H1 (cell line): ENCODE results near the gene CCDC88C. TPM values are rescaled to one million over a fixed set of nuclear protein-coding genes. Genes with fewer than 3 reads are reported as not detected.

Source experiments
- CTCF ChIA-PET: fragments of 300-600 bp; sonication (Branson Sonifier 250); formaldehyde crosslinking; loops from one replicate; lab custom pipeline; 2021; ENCODE audit not compliant: partially characterized antibody; lab: Charles Lee
- POLR2A ChIA-PET: fragments of 300-600 bp; sonication (Branson Sonifier 250); formaldehyde crosslinking; loops from one replicate; lab custom pipeline; 2021; ENCODE audit warnings: inconsistent platforms; ENCODE audit not compliant: partially characterized antibody; lab: Charles Lee
- DNase-seq, 2 experiments: peaks; one replicate each; pipeline versions ENCODE4 v3.0.0 to v3.0.0-alpha.2; 2010 to 2022; ENCODE audit warnings: low spot score in 2 of 2, low read depth in 1 of 2, mixed read lengths in 1 of 2
- FAIRE-seq: peaks from 2 replicates; lab custom pipeline; 2011; peaks lifted over from hg19 to GRCh38; lab: Jason Lieb, UNC
- H2AFZ ChIP-seq: 2 replicates; pipeline ENCODE4 v1.8.1; 2012; ENCODE audit warnings: low read length, inconsistent platforms
- H2AK5ac ChIP-seq: 2 replicates; pipeline ENCODE4 v1.6.1; 2013; ENCODE audit warnings: low read depth, low read length
- H2BK120ac ChIP-seq: replicated peaks from 2 replicates; pipeline ENCODE3; 2013; ENCODE audit warnings: low read depth, low read length, inconsistent platforms
- H2BK12ac ChIP-seq: 2 replicates; pipeline ENCODE4 v1.6.1; 2013; ENCODE audit warnings: low read depth, low read length
- H2BK15ac ChIP-seq: 2 replicates; pipeline ENCODE4 v1.6.1; 2013; ENCODE audit warnings: low read length
- H2BK20ac ChIP-seq: 2 replicates; pipeline ENCODE4 v1.6.1; 2013; ENCODE audit warnings: low read length
- H2BK5ac ChIP-seq: 2 replicates; pipeline ENCODE4 v1.6.1; 2013; ENCODE audit warnings: low read depth, low read length
- H3K14ac ChIP-seq: 2 replicates; pipeline ENCODE4 v1.6.1; 2013; ENCODE audit warnings: inconsistent platforms; ENCODE audit not compliant: insufficient read length
- H3K18ac ChIP-seq: 2 replicates; pipeline ENCODE4 v1.6.1; 2013; ENCODE audit warnings: low read length; ENCODE audit errors: extremely low read depth
- H3K23ac ChIP-seq: 2 replicates; pipeline ENCODE4 v1.6.1; 2013; ENCODE audit warnings: inconsistent platforms; ENCODE audit not compliant: insufficient read length
- H3K23me2 ChIP-seq: 2 replicates; pipeline ENCODE4 v1.6.1; 2013; ENCODE audit warnings: low read depth, low read length
- H3K27ac ChIP-seq: 2 replicates; pipeline ENCODE4 v1.6.1; 2011; ENCODE audit warnings: low read depth, low read length, inconsistent platforms
- H3K27me3 ChIP-seq, 4 experiments: replicated peaks in 1 of 4; 1 replicate in 1 of 4; 2 replicates in 3 of 4; pipeline versions ENCODE4 v1.6.1 to v1.8.1; 2011 to 2013; ENCODE audit warnings: low read length in 3 of 4, mild to moderate bottlenecking in 3 of 4, inconsistent platforms in 2 of 4, mixed read lengths in 2 of 4, moderate library complexity in 1 of 4; ENCODE audit not compliant: control insufficient read depth in 3 of 4, insufficient read depth in 3 of 4; ENCODE audit errors: extremely low read depth in 1 of 4
- H3K36me3 ChIP-seq, 4 experiments: 2 replicates each; pipeline versions ENCODE4 v1.6.1 to v1.8.1; 2011 to 2013; ENCODE audit warnings: mild to moderate bottlenecking in 4 of 4, low read length in 3 of 4, moderate library complexity in 2 of 4, control low read depth in 1 of 4, inconsistent platforms in 1 of 4; ENCODE audit not compliant: insufficient read depth in 4 of 4, control insufficient read depth in 2 of 4
- H3K4ac ChIP-seq: replicated peaks from 2 replicates; pipeline ENCODE3; 2013; ENCODE audit warnings: low read length, low read depth, mixed read lengths, inconsistent platforms; ENCODE audit not compliant: insufficient read length
- H3K4me1 ChIP-seq, 4 experiments: replicated peaks in 1 of 4; 1 replicate in 1 of 4; 2 replicates in 3 of 4; pipeline versions ENCODE4 v1.6.1 to v1.8.1; 2011 to 2013; ENCODE audit warnings: low read length in 3 of 4, inconsistent platforms in 2 of 4, mixed read lengths in 1 of 4; ENCODE audit not compliant: insufficient read depth in 4 of 4, control insufficient read depth in 3 of 4
- H3K4me2 ChIP-seq, 2 experiments: 2 replicates each; pipeline versions ENCODE4 v1.6.1 to v1.8.1; 2011 to 2013; ENCODE audit warnings: low read depth in 2 of 2, low read length in 2 of 2, control low read depth in 1 of 2, inconsistent platforms in 1 of 2, mild to moderate bottlenecking in 1 of 2; ENCODE audit not compliant: insufficient read depth in 1 of 2
- H3K4me3 ChIP-seq, 4 experiments: fragments of 200-600, 300-600 bp in 1 of 4; sonication (generic), shearing (Covaris generic), sonication (Bioruptor Twin) in 1 of 4; 2 replicates each; pipeline versions ENCODE4 v1.5.1 to v1.8.1; 2011 to 2016; ENCODE audit warnings: low read length in 4 of 4, low read depth in 3 of 4, control low read depth in 2 of 4, inconsistent platforms in 2 of 4, mild to moderate bottlenecking in 2 of 4, mixed read lengths in 1 of 4, moderate library complexity in 1 of 4; ENCODE audit not compliant: insufficient read depth in 2 of 4; ENCODE audit errors: extremely low read depth in 1 of 4
- H3K56ac ChIP-seq: replicated peaks from 2 replicates; pipeline ENCODE3; 2013; ENCODE audit warnings: low read depth, mild to moderate bottlenecking, mixed read lengths, low read length, inconsistent platforms; ENCODE audit not compliant: insufficient read length
- H3K79me1 ChIP-seq: 2 replicates; pipeline ENCODE4 v1.6.1; 2013; ENCODE audit warnings: low read depth, low read length, control low read depth
- H3K79me2 ChIP-seq, 2 experiments: 2 replicates each; pipeline versions ENCODE4 v1.6.1 to v1.8.1; 2012 to 2013; ENCODE audit warnings: low read length in 2 of 2, mild to moderate bottlenecking in 2 of 2, inconsistent platforms in 1 of 2; ENCODE audit not compliant: insufficient read depth in 2 of 2, control insufficient read depth in 1 of 2
- H3K9ac ChIP-seq, 4 experiments: replicated peaks in 1 of 4; 1 replicate in 1 of 4; 2 replicates in 3 of 4; pipeline versions ENCODE4 v1.6.1 to v1.8.1; 2011 to 2013; ENCODE audit warnings: low read depth in 3 of 4, low read length in 3 of 4, control low read depth in 2 of 4, mild to moderate bottlenecking in 2 of 4, moderate library complexity in 2 of 4, inconsistent platforms in 1 of 4; ENCODE audit errors: extremely low read depth in 1 of 4
- H3K9me3 ChIP-seq, 2 experiments: 2 replicates each; pipeline versions ENCODE4 v1.6.1 to v1.8.1; 2012 to 2013; ENCODE audit warnings: mild to moderate bottlenecking in 2 of 2, moderate library complexity in 2 of 2, control low read depth in 1 of 2, inconsistent platforms in 1 of 2, low read depth in 1 of 2, low read length in 1 of 2, mixed read lengths in 1 of 2; ENCODE audit not compliant: insufficient read depth in 2 of 2
- H4K20me1 ChIP-seq, 2 experiments: replicated peaks in 1 of 2; 2 replicates each; pipeline versions ENCODE3 to v1.8.1; 2011 to 2013; ENCODE audit warnings: inconsistent platforms in 2 of 2, low read length in 2 of 2, mild to moderate bottlenecking in 1 of 2; ENCODE audit not compliant: insufficient read depth in 2 of 2, control insufficient read depth in 1 of 2
- H4K5ac ChIP-seq: 2 replicates; pipeline ENCODE4 v1.6.1; 2013; ENCODE audit warnings: low read length, low read depth, mixed read lengths, inconsistent platforms; ENCODE audit not compliant: insufficient read length
- H4K8ac ChIP-seq: 2 replicates; pipeline ENCODE4 v1.8.0; 2013; ENCODE audit warnings: mild to moderate bottlenecking, moderate library complexity, low read length, inconsistent platforms; ENCODE audit not compliant: insufficient read depth; ENCODE audit errors: extremely low read depth
- H4K91ac ChIP-seq: replicated peaks from 2 replicates; pipeline ENCODE3; 2013; ENCODE audit warnings: low read length, mixed read lengths, inconsistent platforms; ENCODE audit not compliant: insufficient read length
- PHF8 ChIP-seq: fragments of 200-600 bp; sonication (generic); conservative IDR thresholded peaks from 2 replicates; pipeline ENCODE4 v1.7.1; 2012; ENCODE audit warnings: low read depth, mild to moderate bottlenecking, inconsistent platforms, low read length, moderate library complexity
- SP4 ChIP-seq: IDR thresholded peaks from 2 replicates; pipeline ENCODE4 v1.6.1; 2012; ENCODE audit warnings: low read length, inconsistent platforms
- WGBS, 2 experiments: shearing (Covaris generic) in 1 of 2; methylation state at CpG; one replicate each; pipeline versions ENCODE4 v1.1.6 to v1.1.7; 2013 to 2015; ENCODE audit warnings: low lambda C conversion rate in 2 of 2, mixed read lengths in 2 of 2, inconsistent platforms in 1 of 2, low coverage in 1 of 2, missing lambda C conversion rate in 1 of 2; ENCODE audit not compliant: insufficient replicate concordance in 2 of 2, insufficient coverage in 1 of 2, insufficient read length in 1 of 2; ENCODE audit errors: extremely low coverage in 1 of 2, missing lambda C conversion rate in 1 of 2; 5-methylcytosine and 5-hydroxymethylcytosine counted together
- polyA plus RNA-seq, 7 experiments: library from polyadenylated mRNA; depleted of rRNA in 3 of 7; stranded (reverse) in 5 of 7; unstranded in 2 of 7; fragments of >200 nt in 5 of 7; fragments of 200-250 nt in 2 of 7; gene quantifications; 1 replicate in 5 of 7; 2 replicates in 1 of 7; 4 replicates in 1 of 7; pipeline versions ENCODE4 v1.2.1 to v1.2.3, GENCODE V29; 2011 to 2013; ENCODE audit warnings: missing spikeins in 2 of 7, mixed read lengths in 2 of 7
- total RNA-seq: library from RNA; stranded (reverse); fragmentation: NEBNext Ultra II Directional; extraction: Animal tissue kit (Norgen Biotek cat#: 25700); gene quantifications from 2 replicates; pipeline ENCODE4 v1.2.1, GENCODE V29; 2021

Gene CCDC88C
- total and polyA plus RNA-seq, 2 of the 8 experiments (the other 6 are each of a cell fraction or from before 2014, with no cell fraction given) = 10.3 to 57.7 TPM

DNA sequence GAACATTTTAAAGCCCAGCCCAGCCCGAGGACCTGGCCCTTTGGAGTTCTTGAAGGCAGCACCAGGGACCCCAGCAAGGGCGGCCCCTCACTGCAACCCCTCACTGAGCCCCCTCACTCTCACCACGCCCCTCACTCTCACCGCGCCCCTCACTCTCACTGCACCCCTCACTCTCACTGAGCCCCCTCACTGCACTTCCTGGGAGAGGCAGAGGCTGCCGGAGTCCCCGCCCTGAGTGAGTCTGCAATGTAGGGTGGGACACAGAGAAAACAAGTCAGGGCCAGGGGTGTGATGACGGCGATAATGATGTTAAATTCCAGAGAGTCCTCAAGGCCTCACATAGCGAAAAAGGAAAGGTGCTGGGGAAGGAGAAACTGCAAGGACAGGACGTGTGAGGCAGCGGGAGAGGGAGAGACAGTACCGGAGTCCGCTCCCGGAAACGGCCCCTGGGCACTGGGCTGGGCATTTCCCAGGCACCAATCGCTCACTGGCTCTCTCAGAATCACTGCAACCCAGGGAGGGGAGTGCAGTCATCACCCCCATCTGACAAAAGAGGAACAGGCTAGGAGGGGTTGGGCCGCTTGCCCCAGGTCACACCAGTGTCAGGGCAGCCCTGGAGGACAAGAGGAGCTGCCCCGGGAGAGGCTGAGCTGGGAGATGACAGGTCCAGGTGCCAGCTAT, 24.9 kb downstream of the CCDC88C start:
- Histone ChIP-seq H2BK5ac (0 out of 2 replicates have a peak overlapping the region, but pooled peaks have one; percentile 56), H4K8ac (peak overlapping the region; percentile 51; the same call in 1 of the 2 replicates), H3K9me3 (no peaks in the 10 kb centered on the region), H4K5ac (no peak overlapping the region), H3K9ac (no peak overlapping the region), H3K14ac (no peak overlapping the region), H3K27me3 (no peaks in the 10 kb centered on the region), H2BK120ac (no peak overlapping the region), H3K36me3 (no peaks in the 10 kb centered on the region), H4K20me1 (peaks cover 11 to 19% of the 10 kb centered on the region in 2 experiments), H2BK15ac (peak overlapping the region; percentile 53; the same call in 1 of the 2 replicates), H3K79me1 (peaks cover 33% of the 10 kb centered on the region), H2BK12ac (peak overlapping the region; percentile 55), H4K91ac (peak overlapping the region; percentile 23), H2AFZ (no peak overlapping the region), H3K18ac (peak overlapping the region; percentile 25; the same call in 1 of the 2 replicates), H3K56ac (no peak overlapping the region), H3K27ac (no peak overlapping the region; the same call in 1 of the 2 replicates), H2AK5ac (peak overlapping the region; percentile 84; the same call in 1 of the 2 replicates), H3K4me3 (no peak overlapping the region), H3K4ac (no peak overlapping the region), H3K79me2 (peaks cover 8 to 92% of the 10 kb centered on the region in 2 experiments), H3K23ac (no peak overlapping the region), H3K4me1 (peaks cover 36 to 62% (median 52%) of the 10 kb centered on the region in 4 experiments), H3K4me2 (no peak overlapping the region; a peak in 1 of 4 replicates), H3K23me2 (peaks cover 2% of the 10 kb centered on the region; the same call in 1 of the 2 replicates), H2BK20ac (no peak overlapping the region)
- no peak for DNase-seq
- TF ChIP-seq SP4 (no peak), PHF8 (no peak)
- FAIRE-seq = no peak
- CTCF ChIA-PET = interaction anchor here (1.1 to 3.8 kb wide), 5 partner anchors 22 to 69 kb away, joined by 3 to 14 read pairs (median 5); no protein-coding TSS in a partner anchor
- 68% methylated on average over 19 of the region's 19 CpGs; no CpG with 5 or more reads in 1 of the 2 experiments for WGBS, 2 experiments
- POLR2A ChIA-PET = interaction anchor here (1.0 to 7.4 kb wide), 4 partner anchors 13 to 23 kb away, joined by 4 to 66 read pairs (median 4); partner anchors contain the start of gene CCDC88C
